Measurements from ENCODE around the gene OR6J1.
"Not testable (repeated sequence)": the region's sequence is repeated elsewhere in the genome, so short reads cannot be mapped to it uniquely, and the experiment has no call there.

The OR6J1 gene

DNA sequence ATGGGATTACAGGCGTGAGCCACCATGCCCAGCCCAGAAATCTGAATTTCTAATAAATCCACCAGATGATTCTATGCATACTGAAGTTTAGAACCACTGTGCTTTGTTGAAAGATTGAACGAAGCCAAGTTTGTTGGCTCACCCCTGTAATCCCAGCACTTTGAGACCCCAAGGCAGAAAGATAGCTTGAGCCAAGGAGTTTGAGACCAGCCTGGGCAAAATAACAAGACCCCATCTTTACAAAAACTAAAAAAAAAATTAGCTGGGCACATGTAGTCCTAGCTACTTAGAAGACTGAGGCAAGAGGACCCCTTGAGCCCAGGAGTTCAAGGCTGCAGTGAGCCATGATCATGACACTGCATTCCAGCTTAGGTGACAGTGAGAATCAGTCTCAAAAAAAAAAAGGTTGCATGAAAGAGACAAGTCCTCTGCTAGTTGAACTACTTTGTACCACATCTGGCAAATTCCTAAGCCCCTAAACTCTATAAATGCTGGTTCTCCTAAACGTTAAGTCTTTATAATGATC lies 47.7 kb downstream of the OR6J1 start:
- Histone ChIP-seq H3K4me1 (ENCODE audit: control insufficient read depth, insufficient read depth, low read length, poor library complexity, severe bottlenecking) (peaks cover 15% of the 10 kb centered on the region), H3K9me3 (ENCODE audit: control insufficient read depth, low read length) (no peaks in the 10 kb centered on the region), H3K36me3 (ENCODE audit: control insufficient read depth, insufficient read depth, low read length) (peaks cover 2% of the 10 kb centered on the region), H3K27ac (ENCODE audit: low read depth, low read length, severe bottlenecking) (no peak overlapping the region), H3K4me3 (ENCODE audit: extremely low read depth, insufficient read depth, low read length, poor library complexity, severe bottlenecking) (no peak overlapping the region)
- WGBS, 2 experiments (ENCODE audit: insufficient coverage in 2 of 2) = 86 to 95% methylated on average over 2 to 3 of the region's 3 CpGs

DNA sequence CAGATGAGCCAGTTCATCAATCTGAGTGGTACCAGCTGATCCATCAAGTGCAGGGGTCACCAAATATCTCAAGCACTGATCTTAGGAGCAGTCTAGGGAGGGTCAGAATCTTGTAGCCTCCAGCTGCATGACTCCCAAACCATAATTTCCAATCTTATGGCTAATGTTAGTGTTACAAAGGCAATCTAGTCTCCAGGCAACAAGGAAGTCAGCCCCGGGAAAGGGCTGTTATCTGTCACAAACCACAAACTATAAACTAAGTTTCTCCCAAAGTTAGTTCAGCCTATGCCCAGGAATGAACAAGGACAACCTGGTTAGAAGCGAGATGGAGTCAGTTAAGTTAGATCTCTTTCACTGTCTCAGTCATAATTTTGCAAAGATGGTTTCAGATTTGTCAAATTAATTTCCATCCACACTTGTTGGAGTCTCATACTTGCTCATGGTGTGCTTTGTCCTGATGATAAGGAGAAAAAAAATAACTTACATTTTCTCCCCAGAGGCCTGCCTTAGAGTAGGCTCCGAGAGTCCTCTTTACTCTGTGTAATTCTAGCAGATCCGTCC lies 49.9 kb downstream of the OR6J1 start:
- no peak overlapping the region for H3K27ac ChIP-seq (ENCODE audit: low read depth, low read length, severe bottlenecking)
- no peaks in the 10 kb centered on the region for H3K36me3 ChIP-seq (ENCODE audit: control insufficient read depth, insufficient read depth, low read length)
- 56% methylated on average over 2 of the region's 4 CpGs; no CpG with 5 or more reads in 1 of the 2 experiments for WGBS, 2 experiments (ENCODE audit: insufficient coverage in 2 of 2)

DNA sequence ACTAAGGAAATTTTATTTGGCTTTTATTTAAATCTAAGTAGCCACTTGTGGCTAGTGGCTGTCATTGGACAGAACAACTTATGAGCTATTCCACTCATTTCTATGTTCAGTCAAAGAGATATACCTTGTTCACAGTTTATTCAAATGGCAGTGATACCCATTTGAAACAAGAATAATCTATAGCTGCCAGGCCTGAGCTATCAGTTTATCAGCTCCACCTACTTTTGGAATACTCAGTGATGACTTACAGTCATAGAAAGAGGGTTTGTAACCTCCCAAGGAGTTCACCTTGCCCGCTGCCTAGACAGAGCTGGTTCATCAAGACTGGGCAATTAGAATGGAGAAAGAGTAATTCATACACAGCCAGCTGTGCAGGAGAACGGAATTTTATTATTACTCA lies 50.6 kb downstream of the OR6J1 start:
- WGBS, 2 experiments (ENCODE audit: insufficient coverage in 2 of 2) = 90 to 100% methylated on average over 1 to 2 of the region's 2 CpGs
- Histone ChIP-seq H3K4me1 (ENCODE audit: control insufficient read depth, insufficient read depth, low read length, poor library complexity, severe bottlenecking) (peaks cover 7% of the 10 kb centered on the region), H3K9me3 (ENCODE audit: control insufficient read depth, low read length) (no peaks in the 10 kb centered on the region), H3K4me3 (ENCODE audit: extremely low read depth, insufficient read depth, low read length, poor library complexity, severe bottlenecking) (no peak overlapping the region), H3K27ac (ENCODE audit: low read depth, low read length, severe bottlenecking) (no peak overlapping the region), H3K36me3 (ENCODE audit: control insufficient read depth, insufficient read depth, low read length) (no peaks in the 10 kb centered on the region)

More for the DNA sequence above, 49.9 kb downstream of the OR6J1 start:
- no peak overlapping the region for H3K4me3 ChIP-seq (ENCODE audit: extremely low read depth, insufficient read depth, low read length, poor library complexity, severe bottlenecking)
- H3K4me1 ChIP-seq (ENCODE audit: control insufficient read depth, insufficient read depth, low read length, poor library complexity, severe bottlenecking) = peaks cover 12% of the 10 kb centered on the region
- H3K9me3 ChIP-seq (ENCODE audit: control insufficient read depth, low read length) = no peaks in the 10 kb centered on the region

DNA sequence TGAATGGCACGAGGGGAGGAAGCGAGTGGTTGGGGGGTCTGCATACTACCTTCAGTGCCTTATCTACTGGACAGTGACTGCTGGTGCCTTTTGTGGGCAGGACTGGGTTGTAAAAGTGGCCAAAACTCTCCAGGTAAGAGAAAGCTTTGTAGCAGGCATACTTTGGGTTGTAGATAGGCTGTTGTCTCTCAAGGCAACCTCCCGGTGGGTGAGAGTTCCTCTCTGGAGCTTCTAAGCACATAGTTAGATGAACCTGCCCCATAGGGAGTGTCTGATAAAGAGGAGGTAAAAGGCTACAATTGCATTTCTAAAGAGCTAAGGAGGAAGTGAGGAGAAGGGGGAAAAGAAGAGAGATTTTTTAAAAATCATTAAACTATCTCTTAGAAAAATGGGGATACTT lies 51.0 kb downstream of the OR6J1 start:
- Histone ChIP-seq H3K9me3 (ENCODE audit: control insufficient read depth, low read length) (no peaks in the 10 kb centered on the region), H3K36me3 (ENCODE audit: control insufficient read depth, insufficient read depth, low read length) (no peaks in the 10 kb centered on the region), H3K27ac (ENCODE audit: low read depth, low read length, severe bottlenecking) (no peak overlapping the region), H3K4me3 (ENCODE audit: extremely low read depth, insufficient read depth, low read length, poor library complexity, severe bottlenecking) (no peak overlapping the region), H3K4me1 (ENCODE audit: control insufficient read depth, insufficient read depth, low read length, poor library complexity, severe bottlenecking) (peaks cover 7% of the 10 kb centered on the region)
- WGBS, 2 experiments (ENCODE audit: insufficient coverage in 2 of 2) = 47 to 65% methylated on average over 3 of the region's 3 CpGs

DNA sequence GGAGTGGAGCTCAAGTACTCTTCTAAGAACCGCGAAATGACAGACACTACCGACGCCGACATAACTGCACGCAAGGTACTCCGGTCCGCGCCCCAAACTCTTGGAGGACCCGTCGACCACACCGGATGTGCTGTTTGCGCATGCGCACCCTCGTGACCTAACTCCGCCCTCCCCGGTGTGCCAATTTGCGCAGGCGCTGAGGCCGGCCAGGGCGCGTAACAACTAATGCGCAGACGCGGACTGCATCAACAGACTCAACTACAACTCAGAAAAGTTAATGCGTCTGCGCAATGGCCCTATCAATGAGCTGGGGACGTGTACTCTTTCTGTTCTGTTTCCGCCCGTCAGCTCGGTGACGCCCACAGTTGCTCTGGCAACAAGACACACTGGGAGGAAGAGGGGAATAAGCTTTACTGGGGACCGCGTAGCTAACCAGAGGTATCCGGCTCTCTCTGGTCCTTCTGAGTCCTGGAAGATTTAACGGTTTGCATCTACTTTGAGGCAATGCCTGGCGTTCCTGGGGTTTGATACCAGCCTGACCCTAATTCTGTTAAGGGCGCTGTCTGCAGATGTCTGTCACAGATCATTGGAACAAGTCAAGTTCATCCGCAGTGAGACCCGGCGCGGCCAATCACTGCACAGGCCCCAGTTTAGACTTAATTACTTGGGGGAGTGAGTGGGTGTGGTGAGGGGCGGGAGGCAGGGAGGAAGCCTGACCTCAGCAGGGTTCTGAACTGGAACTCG lies 54.9 kb downstream of the OR6J1 start, which contains the start of gene DAD1:
Gene DAD1 (minus strand): TSS at position 129 of the 744 bp plus-strand sequence. CDS start 67 bp downstream, at position 62.
- WGBS, 2 experiments (ENCODE audit: insufficient coverage in 2 of 2) = 0% methylated on average over 35 to 44 of the region's 44 CpGs

DNA sequence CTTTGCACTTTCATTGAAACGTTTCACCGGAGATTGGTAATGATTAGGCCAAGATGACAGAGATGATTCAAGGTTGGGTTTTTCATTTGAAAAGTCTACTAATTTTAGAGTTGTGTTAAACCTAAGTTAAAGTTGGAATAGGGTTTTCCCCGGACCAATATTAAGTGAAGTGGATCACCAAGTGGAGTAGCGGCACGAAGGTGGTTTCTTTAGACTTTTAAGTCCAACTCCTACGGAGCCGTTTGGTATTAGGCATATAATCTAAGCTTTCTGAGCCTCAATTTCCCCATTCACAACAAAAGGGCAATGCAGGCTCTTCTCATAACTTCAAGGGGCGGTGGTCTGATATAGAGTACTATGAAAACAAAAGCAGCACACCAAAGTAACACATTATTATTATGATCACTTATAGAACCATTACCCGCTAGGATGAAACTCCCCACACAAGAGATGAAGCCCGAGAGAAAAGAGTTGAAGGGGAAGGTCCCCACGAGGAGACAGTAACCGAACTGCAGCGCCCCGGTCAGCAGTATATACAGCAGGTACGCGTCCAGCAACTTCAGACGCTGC lies 55.5 kb downstream of the OR6J1 start:
- no peaks in the 10 kb centered on the region for H3K9me3 ChIP-seq (ENCODE audit: control insufficient read depth, low read length)
- H3K4me1 ChIP-seq (ENCODE audit: control insufficient read depth, insufficient read depth, low read length, poor library complexity, severe bottlenecking) = peaks cover 11% of the 10 kb centered on the region
- H3K36me3 ChIP-seq (ENCODE audit: control insufficient read depth, insufficient read depth, low read length) = peaks cover 29% of the 10 kb centered on the region
- peak overlapping the region; percentile 69 for H3K27ac ChIP-seq (ENCODE audit: low read depth, low read length, severe bottlenecking)
- 9% methylated on average over 9 to 12 of the region's 17 CpGs for WGBS, 2 experiments (ENCODE audit: insufficient coverage in 2 of 2)
- H3K4me3 ChIP-seq (ENCODE audit: extremely low read depth, insufficient read depth, low read length, poor library complexity, severe bottlenecking) = peak overlapping the region; percentile 87

More for the DNA sequence above, 54.9 kb downstream of the OR6J1 start, which contains the start of gene DAD1:
- Histone ChIP-seq H3K36me3 (ENCODE audit: control insufficient read depth, insufficient read depth, low read length) (peaks cover 23% of the 10 kb centered on the region), H3K4me1 (ENCODE audit: control insufficient read depth, insufficient read depth, low read length, poor library complexity, severe bottlenecking) (peaks cover 14% of the 10 kb centered on the region), H3K27ac (ENCODE audit: low read depth, low read length, severe bottlenecking) (peak within 1 kb of the TSS; percentile 98), H3K4me3 (ENCODE audit: extremely low read depth, insufficient read depth, low read length, poor library complexity, severe bottlenecking) (peak within 1 kb of the TSS; percentile 87), H3K9me3 (ENCODE audit: control insufficient read depth, low read length) (no peaks in the 10 kb centered on the region)

DNA sequence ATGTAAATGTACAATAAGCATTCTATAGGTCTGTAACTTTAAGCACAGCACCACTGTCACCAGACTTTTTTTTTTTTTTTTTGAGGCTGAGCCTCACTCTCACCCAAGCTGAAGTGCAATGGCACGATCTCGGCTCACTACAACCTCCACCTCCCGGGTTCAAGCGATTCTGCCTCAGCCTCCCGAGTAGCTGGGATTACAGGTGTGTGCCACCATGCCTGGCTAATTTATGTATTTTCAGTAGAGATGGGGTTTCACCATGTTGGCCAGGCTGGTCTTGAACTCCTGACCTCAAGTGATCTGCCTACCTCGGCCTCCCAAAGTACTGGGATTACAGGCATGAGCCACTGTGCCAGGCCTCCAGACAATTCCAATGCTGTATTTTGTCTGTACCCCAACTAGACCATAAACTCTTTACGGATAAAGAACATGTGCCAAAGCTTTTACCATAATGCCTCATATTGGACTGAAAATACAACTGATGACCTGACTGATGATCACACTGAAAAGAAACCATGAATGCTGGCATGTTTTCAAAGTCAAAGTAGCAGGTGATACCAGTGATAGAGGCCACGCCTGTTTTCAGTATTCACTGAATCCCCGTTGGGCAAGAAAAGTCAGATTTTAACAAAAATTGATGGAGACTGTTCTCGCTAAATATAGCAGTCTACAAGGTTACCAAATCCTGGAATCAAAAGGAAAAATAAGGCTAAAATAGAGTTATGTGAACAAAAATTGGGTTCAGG lies 56.3 kb downstream of the OR6J1 start:
- H3K27ac ChIP-seq (ENCODE audit: low read depth, low read length, severe bottlenecking); H3K9me3 ChIP-seq (ENCODE audit: control insufficient read depth, low read length): not testable (repeated sequence)
- 78 to 85% methylated on average over 5 of the region's 10 CpGs for WGBS, 2 experiments (ENCODE audit: insufficient coverage in 2 of 2)
- peak overlapping the region; percentile 87 for H3K4me3 ChIP-seq (ENCODE audit: extremely low read depth, insufficient read depth, low read length, poor library complexity, severe bottlenecking)
- peaks cover 11% of the 10 kb centered on the region for H3K4me1 ChIP-seq (ENCODE audit: control insufficient read depth, insufficient read depth, low read length, poor library complexity, severe bottlenecking)
- H3K36me3 ChIP-seq (ENCODE audit: control insufficient read depth, insufficient read depth, low read length) = peaks cover 37% of the 10 kb centered on the region

DNA sequence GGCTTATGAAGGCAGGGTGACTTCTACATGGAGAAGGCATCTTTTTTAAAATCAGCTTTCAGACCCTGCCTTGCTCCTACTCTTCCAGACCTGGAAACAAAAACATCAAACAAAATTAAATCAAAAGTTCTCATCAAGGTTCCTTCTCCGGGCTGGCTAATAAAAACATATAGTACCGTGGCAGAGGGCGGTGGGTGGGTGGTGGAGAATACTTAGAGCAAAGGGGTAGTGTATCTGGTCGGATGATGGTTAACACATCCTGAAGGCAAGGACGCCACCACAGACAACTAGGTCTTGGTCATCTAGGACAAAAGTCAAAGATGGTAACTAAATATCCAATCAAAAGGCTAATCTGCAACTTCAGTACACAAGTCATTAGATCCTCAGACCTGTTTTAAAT lies 56.9 kb downstream of the OR6J1 start:
- Histone ChIP-seq H3K4me3 (ENCODE audit: extremely low read depth, insufficient read depth, low read length, poor library complexity, severe bottlenecking) (no peak overlapping the region), H3K9me3 (ENCODE audit: control insufficient read depth, low read length) (no peaks in the 10 kb centered on the region), H3K27ac (ENCODE audit: low read depth, low read length, severe bottlenecking) (no peak overlapping the region), H3K36me3 (ENCODE audit: control insufficient read depth, insufficient read depth, low read length) (peaks cover 39% of the 10 kb centered on the region), H3K4me1 (ENCODE audit: control insufficient read depth, insufficient read depth, low read length, poor library complexity, severe bottlenecking) (peaks cover 11% of the 10 kb centered on the region)
- WGBS, 2 experiments (ENCODE audit: insufficient coverage in 2 of 2) = 96 to 100% methylated on average over 3 of the region's 5 CpGs

DNA sequence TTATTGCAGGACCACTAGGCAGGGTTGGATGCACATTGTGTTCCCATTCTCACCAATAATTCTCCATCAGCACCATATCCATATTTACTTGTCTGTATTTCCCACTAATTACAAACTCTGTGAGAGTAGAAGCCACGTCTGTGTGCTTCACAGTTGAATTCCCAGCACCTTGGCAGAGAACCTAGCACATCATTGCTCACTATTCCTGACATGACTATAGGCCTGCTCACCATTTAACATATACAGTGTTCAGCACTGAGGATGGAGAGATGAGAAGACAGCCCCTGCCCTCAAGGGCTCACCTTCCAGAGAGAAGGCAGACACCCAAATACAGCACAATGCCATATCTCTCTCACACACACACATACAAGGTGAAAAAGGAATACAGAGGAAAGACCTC lies 60.2 kb downstream of the OR6J1 start:
- Histone ChIP-seq H3K4me1 (ENCODE audit: control insufficient read depth, insufficient read depth, low read length, poor library complexity, severe bottlenecking) (peaks cover 7% of the 10 kb centered on the region), H3K4me3 (ENCODE audit: extremely low read depth, insufficient read depth, low read length, poor library complexity, severe bottlenecking) (no peak overlapping the region), H3K9me3 (ENCODE audit: control insufficient read depth, low read length) (no peaks in the 10 kb centered on the region), H3K36me3 (ENCODE audit: control insufficient read depth, insufficient read depth, low read length) (peaks cover 54% of the 10 kb centered on the region), H3K27ac (ENCODE audit: low read depth, low read length, severe bottlenecking) (no peak overlapping the region)
- 100% methylated on average over 1 of the region's 1 CpG; no CpG with 5 or more reads in 1 of the 2 experiments for WGBS, 2 experiments (ENCODE audit: insufficient coverage in 2 of 2)
